Stimulated activated CD4-positive, alpha-beta T cell treated with anti-CD3 and anti-CD28 coated beads, TNF-alpha, amount 100 ng/mL, for 48 hours (primary cell): Measurements from ENCODE around the gene TRIM34.
"Not testable (repeated sequence)": the region's sequence is repeated elsewhere in the genome, so short reads cannot be mapped to it uniquely, and the experiment has no call there.

Experiments
- DNase-seq, 3 donors: peaks; one replicate each; pipeline ENCODE4 v3.0.0-alpha.2; 2020; ENCODE audit warnings: low read depth in 3 of 3

Gene TRIM34

DNA sequence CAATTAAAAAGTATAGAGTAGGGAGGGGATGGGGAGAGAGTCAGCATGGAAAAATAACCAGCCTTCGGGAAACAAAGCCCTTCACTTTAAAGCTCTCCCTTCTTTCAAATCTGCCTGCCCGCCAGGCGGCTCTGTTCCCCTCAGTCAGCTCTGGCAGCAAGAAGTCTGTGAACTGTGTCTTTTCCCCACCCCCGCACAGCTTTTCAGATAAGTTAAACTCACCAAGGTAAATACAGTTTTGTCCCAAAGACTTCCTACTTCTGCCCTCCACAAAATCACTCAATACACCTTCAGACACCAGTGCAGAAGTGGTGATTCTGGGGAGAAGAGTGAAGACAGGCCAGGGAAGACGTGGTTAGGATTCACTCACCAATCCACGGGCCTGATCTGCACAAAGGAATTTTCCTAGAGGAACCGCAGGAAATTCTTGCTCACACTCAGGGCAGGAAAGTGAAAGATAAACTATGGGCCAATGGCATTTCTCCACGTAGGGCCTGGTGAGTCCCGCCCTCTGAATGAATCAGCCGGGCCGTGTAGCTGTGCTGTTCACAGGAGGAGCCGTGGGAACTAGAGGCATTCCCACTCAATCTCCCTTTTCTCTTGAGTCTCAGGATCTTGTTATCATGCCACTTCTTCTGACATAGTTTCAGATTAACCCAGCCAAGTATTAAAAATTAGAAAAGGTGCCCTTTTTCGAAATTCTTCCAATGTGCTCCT, 60.0 kb downstream of the TRIM34 start, which contains the start of gene TRIM5:
Gene TRIM5 (minus strand): TSS at position 429 of the 717 bp plus-strand sequence. CDS start 4,897 bp downstream, outside the sequence.
- DNase-seq = peak; percentile 56 to 76 (median 65)

DNA sequence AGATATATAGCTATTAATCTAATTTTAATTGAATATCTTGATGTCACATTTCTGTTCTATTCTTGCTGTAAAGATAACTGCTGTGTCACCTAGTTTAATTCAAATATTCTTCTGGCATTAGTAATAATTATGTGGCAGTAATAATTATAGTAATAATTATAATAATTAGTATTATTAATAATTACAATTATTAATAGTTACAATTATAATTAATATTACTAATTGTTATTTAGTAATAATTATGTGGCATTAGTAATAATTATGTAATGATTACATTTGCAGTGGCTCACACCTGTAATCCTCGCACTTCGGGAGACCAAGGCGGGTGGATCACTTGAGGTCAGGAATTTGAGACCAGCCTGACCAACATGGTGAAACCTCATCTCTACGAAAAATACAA, 61.6 kb downstream of the TRIM34 start:
- DNase-seq = no peak

DNA sequence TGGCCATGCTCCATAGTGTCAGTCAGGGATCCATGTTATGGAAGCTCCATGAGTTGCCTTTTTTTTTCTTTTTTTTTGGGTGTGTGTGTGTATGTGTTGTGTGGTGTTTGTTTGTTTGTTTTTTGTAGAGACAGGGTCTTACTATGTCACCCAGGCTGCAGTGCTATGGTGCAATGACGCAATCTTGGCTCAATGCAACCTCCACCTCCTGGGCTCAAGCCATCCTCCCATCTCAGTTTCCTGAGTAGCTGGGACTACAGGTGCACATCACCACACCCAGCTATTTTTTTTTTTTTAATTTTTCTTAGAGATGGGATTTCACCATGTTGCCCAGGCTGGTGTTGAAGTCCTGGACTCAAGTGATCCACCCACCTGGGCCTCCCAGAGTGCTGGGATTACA, 63.7 kb downstream of the TRIM34 start:
- no peak for DNase-seq

DNA sequence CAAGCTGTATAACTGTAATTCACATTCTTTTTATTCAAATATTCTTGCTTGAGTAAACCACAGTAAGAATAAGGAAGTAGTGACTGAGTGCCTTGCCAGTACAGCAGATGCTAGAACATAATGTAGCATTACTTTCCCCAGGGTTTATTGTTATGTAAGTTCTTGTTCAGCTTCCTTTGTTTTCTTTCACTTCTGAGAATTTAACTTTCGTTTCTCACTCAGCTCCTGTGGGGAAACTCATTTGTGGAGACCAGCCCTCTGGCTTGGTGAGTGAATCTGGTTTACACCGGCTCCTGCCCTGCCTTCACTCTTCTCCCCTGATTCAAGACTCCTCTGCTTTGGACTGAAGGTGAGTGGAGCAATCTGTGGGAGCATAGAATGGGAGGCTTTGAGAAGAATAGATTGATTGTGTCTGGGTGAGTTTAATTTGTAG, 64.8 kb downstream of the TRIM34 start, which contains the start of gene TRIM22:
Gene TRIM22 (plus strand): TSS at position 240 of the 433 bp plus-strand sequence. CDS start 6,443 bp downstream, outside the sequence.
- peak in 2 of 3 donors; percentile 21 to 26 for DNase-seq

DNA sequence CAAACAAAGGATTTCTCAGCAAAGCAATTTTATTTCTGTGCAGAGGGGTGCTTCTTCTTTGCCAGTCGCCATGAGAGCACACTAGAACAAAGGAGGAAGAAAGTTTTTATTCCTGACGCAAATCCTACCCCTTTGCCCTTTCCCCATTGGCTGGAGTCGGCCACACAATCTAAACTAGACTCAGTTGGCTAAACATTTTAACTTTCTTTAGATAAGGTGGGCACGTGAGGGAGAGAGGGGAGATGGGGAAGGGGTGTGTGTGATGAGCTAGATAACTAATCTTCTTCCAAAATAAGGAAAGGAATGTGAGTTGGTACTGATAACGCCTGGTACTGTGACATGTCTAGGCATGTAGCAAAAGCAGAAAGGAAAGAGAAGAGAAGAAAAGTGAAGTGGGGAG, 65.4 kb downstream of the TRIM34 start:
- DNase-seq = no peak

DNA sequence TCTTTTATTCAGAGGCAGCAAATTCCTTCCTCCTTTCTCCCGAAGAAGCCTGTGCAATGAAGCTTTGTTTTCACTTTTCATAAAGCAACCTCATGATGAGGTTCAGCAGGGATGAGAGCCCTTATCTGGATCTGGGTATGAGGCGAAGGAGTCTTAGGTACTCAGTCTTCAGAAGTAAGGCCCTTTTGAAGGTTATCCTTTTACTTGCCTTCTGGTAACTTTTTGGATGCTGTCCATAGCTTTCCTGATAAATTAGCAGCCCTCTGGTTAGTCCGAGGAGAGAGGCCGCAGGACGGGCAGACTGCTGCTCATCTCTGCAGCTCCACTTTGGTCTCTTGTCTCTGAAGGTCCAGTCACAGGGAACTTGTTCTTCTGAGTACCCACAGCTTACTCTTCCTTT, 65.9 kb downstream of the TRIM34 start:
- no peak for DNase-seq

DNA sequence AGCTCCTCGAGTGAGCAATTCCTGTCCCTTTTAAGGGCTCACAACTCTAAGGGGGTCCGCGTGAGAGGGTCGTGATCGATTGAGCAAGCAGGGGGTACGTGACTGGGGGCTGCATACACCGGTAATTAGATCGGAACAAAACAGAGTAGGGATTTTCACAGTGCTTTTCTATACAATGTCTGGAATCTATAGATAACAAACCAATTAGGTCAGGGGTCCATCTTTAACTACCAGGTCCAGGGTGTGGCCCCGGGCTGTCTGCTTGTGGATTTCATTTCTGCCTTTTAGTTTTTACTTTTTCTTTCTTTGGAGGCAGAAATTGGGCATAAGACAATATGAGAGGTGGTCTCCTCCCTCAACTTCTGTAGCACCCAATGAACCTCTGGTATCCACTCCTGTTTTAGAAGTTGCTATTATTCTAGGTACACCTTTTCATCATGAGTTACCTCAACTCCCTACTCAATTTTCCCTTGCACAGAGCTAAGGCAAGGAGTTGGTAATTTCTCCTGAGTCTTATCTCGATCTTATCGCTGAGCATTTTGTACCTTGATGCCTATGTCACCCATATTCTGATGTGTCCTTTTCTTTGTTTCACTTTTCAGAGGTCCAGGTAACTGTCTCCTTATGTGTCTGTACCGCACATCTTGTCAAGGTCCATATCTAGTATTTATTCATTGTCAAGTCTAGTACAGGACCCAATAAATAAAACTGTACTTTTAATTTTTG, 66.6 kb downstream of the TRIM34 start:
- not testable (repeated sequence) for DNase-seq

DNA sequence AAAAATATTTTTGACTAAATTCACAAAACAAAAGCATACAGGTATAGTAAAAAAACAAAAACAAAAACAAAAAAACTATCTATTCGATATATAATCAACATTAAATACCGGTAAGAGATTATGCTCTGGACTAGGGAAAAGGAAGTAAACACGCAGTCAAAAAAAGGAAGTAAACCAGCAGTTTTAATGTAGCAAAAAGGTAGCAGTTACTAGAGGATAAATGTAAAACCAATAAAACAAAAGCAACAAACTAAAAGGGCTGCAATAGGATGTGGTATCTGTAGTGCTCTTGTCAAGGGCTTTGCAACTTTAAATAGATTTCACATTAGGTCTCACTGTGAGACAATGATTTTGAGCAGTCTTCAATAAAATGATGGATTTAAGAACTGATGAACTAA, 67.2 kb downstream of the TRIM34 start:
- DNase-seq = no peak
